Measurements from ENCODE around the gene UNC13B.
"Not testable (repeated sequence)": the region's sequence is repeated elsewhere in the genome, so short reads cannot be mapped to it uniquely, and the experiment has no call there.

Gene UNC13B

GRCh38 chr9:35229066-35229778, 67.4 kb downstream of the UNC13B start:
- peak; percentile 87 for FAIRE-seq

- FAIRE-seq: peak; percentile 38
Observed at GRCh38 chr9:35229779-35230143, 68.0 kb downstream of the UNC13B start.

GRCh38 chr9:35232867-35233544, 71.2 kb downstream of the UNC13B start:
- FAIRE-seq: peak; percentile 91

GRCh38 chr9:35236692-35237091, 74.9 kb downstream of the UNC13B start:
- FAIRE-seq: no peak

GRCh38 chr9:35237311-35237710, 75.5 kb downstream of the UNC13B start:
- FAIRE-seq: peak; percentile 93

- FAIRE-seq: not testable (repeated sequence)
Observed at GRCh38 chr9:35245945-35246344, 84.1 kb downstream of the UNC13B start.

GRCh38 chr9:35253075-35253474, 91.3 kb downstream of the UNC13B start:
- no peak for FAIRE-seq

- no peak for FAIRE-seq
Observed at GRCh38 chr9:35254237-35254636, 92.4 kb downstream of the UNC13B start.

GRCh38 chr9:35254984-35255857, 93.4 kb downstream of the UNC13B start:
- FAIRE-seq: peak; percentile 5

GRCh38 chr9:35257986-35258659, 96.3 kb downstream of the UNC13B start:
- FAIRE-seq: peak; percentile 92

GRCh38 chr9:35258660-35259474, 97.1 kb downstream of the UNC13B start:
- peak; percentile 99 for FAIRE-seq

GRCh38 chr9:35260186-35260585, 98.4 kb downstream of the UNC13B start:
- FAIRE-seq: no peak

GRCh38 chr9:35262064-35262463, 100.3 kb downstream of the UNC13B start:
- no peak for FAIRE-seq

GRCh38 chr9:35267710-35268109, 105.9 kb downstream of the UNC13B start:
- FAIRE-seq: no peak

GRCh38 chr9:35269919-35270318, 108.1 kb downstream of the UNC13B start:
- FAIRE-seq: no peak

- no peak for FAIRE-seq
Observed at GRCh38 chr9:35271637-35272036, 109.8 kb downstream of the UNC13B start.

- FAIRE-seq: no peak
Observed at GRCh38 chr9:35272989-35273388, 111.2 kb downstream of the UNC13B start.

GRCh38 chr9:35273591-35273990, 111.8 kb downstream of the UNC13B start:
- no peak for FAIRE-seq

GRCh38 chr9:35274993-35275392, 113.2 kb downstream of the UNC13B start:
- no peak for FAIRE-seq

- peak; percentile 81 for FAIRE-seq
Observed at GRCh38 chr9:35277171-35277520, 115.3 kb downstream of the UNC13B start.

- no peak for FAIRE-seq
Observed at GRCh38 chr9:35277628-35278359, 116.0 kb downstream of the UNC13B start.

Measured in islet of Langerhans (tissue), 1 donor.